Medulla oblongata (tissue), 1 donor: ENCODE measurements around the gene RABEP1.
A peak's percentile ranks its signal among the peaks of the same experiment; 100 is the strongest.

Experiments used
- DNase-seq: peaks from one replicate; pipeline ENCODE4 v3.0.0-alpha.2; 2015; ENCODE audit errors: extremely low spot score

RABEP1 gene

GRCh38 chr17:5269241-5269960 is 12.7 kb upstream of the RABEP1 start:
- DNase-seq: no peak

DNA sequence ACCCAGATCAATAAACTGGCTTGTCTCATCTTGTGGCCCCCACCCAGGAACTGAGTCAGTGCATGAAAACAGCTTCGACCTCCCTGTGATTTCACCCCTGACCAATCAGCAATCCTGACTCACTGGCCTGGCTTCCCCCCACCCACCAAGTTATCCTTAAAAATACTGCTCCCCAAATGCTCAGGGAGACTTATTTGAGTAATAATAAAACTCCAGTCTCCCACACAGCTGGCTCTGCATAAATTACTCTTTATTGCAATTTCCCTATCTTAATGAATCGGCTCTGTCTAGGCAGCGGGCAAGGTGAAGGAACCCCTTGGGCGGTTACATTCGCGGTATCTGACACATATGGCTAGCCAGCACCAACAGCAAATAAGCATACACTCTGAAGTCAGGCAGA is 9.8 kb upstream of the RABEP1 start:
- DNase-seq: no peak

DNA sequence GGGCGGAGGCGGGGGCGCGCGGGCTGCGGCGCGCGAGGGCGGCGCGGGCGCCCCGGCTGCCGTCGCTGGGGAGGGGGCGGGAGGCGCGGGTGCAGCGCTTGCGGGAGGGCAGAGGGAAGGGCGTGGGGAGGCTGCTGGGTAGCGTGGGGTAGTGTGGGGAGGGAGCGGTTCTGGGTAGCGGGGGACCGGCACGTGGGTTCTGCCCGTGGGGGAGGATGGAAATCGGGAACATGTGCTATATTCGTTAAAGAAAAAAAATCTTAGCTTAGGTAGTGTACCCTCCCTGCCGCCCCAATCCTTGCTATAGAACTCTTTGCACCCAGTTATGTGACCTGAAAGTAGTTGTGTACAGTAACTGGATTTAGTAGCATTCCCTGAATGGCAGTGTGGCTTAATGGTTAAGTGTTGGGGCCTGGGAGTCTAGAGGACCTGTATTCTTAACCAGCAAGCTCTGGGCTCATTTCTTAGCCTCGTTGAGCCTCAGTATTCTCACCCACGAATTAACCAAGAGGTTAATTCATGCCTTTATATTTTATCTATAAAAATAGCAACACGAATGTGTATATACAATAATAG is 646 bp downstream of the RABEP1 start:
- peak; percentile 18 for DNase-seq

- peak; percentile 21 for DNase-seq
Observed at GRCh38 chr17:5283571-5284315, 1.7 kb downstream of the RABEP1 start.

DNA sequence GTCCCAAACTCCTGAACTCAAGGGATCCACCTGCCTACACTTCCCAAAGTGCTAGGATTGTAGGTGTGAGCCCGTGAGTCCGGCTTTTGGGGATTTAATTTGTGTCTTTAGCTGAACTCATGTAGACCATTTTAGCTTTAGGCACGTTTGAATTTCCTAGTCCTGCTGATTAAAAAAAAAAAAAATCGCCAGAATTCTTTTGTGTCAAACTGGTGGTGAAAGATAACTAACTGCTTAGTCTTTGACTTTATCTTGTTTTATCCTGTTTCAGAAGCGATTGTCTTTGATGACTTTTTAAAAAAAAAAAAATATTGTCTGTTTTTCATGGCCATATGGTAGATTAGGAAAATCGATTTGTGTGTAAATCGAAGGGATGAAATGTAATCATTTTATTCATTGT is 2.6 kb downstream of the RABEP1 start:
- no peak for DNase-seq

DNA sequence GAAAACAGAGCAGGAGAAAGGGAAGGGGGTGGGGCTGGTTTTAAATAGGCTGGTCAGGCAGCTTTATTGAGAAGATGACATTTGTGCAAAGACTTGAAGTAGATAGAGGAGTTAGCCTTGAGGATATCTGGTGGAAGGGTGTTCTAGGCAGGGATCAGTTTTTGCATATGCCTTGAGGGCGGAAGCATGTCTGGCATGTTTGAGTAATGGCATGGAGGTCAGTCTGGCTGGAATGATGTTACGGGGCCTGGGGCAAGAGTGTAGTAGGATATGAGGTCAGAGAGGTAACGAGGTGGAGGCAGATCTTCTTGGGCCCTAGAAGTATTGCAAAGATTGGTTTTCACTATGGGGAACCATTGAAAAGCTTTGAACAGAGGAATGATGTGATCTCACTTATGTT is 4.8 kb downstream of the RABEP1 start:
- no peak for DNase-seq

DNA sequence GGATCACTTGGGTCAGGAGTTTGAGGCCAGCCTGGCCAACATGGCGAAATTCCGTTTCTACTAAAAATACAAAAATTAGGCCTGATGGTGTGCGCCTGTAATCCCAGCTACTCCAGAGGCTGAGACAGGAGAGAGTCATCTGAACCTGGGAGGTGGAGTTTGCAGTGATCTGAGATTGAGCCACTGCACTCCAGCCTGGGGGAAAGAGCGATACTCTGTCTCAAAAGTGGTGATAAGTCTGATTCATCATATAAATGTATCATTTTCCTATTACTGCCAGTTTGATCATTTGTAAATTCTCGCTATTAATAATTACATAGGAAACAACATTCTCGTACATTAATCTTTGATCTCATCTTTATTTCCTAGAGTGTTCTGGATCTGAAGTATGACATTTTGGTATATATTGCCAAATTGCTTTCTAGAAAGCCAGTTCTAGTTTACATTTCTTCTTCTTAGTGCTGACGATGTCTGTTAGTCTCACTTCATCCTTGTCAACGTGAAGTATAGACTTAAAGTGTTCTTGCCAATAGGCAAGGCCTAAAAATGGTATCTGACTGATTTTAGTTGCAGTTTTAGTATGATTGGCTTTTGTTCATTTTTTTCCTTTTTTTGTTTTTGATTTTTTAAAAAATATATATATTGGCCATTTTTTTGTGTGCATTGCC is 9.7 kb downstream of the RABEP1 start:
- DNase-seq: no peak

DNA sequence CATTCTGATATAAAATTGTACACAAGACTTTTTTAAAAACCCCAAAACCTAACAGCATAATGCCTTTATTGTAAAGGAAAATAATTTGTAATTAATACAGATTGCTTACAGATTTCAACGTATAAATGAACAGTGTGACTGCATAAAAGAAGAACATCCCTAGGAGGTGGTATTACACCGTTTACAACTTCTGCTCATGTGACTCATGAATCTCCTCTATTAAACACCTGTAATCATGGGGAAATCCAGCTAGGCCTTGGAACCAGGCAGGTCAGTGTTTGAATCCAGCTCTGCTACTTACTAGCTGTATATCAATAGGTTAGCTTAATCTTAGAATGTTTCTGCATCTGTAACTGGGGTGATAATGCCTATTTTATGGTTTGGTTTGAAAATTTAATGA is 15.2 kb downstream of the RABEP1 start:
- no peak for DNase-seq

- no peak for DNase-seq
Observed at GRCh38 chr17:5299383-5299782, 17.3 kb downstream of the RABEP1 start.

GRCh38 chr17:5304636-5305035 is 22.6 kb downstream of the RABEP1 start:
- no peak for DNase-seq

GRCh38 chr17:5309851-5310250 is 27.8 kb downstream of the RABEP1 start:
- no peak for DNase-seq

DNA sequence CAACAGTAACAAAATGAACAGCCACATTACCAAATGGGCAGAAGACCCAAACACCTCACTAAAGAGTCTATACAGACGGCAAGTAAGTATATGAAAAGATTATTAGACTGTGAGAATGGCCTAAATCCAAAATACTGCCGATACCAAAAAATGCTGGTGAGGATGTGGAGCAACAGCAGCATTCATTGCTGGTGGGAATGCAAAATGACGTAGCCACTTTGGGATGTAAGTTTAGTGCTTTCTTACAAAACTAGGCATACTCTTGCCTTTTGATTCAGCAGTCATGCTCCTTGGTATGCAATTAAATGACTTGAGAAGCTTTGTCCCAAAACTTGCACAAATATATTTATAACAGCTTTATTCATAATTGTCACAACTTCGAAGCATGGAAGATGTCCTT is 43.8 kb downstream of the RABEP1 start:
- DNase-seq: no peak

GRCh38 chr17:5329784-5330557 is 47.9 kb downstream of the RABEP1 start:
- DNase-seq: no peak

GRCh38 chr17:5330981-5331380 is 48.9 kb downstream of the RABEP1 start:
- DNase-seq: no peak

GRCh38 chr17:5331506-5331905 is 49.4 kb downstream of the RABEP1 start:
- no peak for DNase-seq

- no peak for DNase-seq
Observed at GRCh38 chr17:5344914-5345313, 62.8 kb downstream of the RABEP1 start.

DNA sequence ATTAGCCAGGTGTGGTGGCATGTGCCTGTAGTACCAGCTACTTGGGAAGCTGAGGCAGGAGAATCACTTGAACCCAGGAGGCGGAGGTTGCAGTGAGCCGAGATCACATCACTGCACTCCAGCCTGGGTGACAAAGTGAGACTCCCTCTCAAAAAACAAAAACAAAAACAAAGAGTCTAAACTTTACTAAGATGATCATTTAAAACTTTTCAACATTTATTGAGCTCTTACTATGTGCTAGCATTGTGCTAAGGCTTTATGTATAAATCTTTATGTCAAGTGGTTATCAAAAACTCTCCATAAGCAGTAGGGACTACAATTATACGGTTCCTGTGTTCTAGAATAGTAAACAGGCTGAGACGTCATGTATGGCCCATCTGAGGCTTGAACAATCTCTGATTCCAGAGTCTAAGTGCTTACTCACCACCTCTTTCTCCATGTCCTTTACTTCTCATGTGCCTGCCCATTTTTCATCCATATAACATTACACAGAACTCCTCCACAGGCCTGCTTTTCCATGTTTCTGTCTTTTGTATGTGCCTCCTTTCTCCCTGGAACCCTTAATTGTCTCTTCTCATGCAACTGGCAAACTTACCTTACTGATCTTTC is 70.7 kb downstream of the RABEP1 start:
- no peak for DNase-seq

DNA sequence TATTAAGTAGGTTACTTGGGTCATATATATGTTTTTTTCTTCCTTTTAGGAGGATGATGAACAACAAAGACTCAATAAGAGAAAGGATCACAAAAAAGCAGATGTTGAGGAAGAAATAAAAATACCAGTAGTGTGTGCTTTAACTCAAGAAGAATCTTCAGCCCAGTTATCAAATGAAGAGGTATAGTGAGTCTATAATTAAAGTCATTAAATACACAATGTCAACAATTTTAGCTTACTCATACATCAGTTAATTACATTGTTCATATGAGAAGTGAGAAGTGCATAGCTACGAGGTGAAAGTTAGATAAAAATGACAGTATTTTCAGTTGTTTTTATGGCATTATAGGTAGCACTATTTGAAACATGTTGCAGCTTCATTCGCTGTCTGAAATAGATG is 72.2 kb downstream of the RABEP1 start:
- no peak for DNase-seq

- DNase-seq: no peak
Observed at GRCh38 chr17:5354886-5355415, 72.9 kb downstream of the RABEP1 start.

GRCh38 chr17:5355421-5356129 is 73.5 kb downstream of the RABEP1 start:
- DNase-seq: no peak
